Measurements from ENCODE around the gene CCDC85C. TPM values are rescaled to one million over a fixed set of nuclear protein-coding genes. Genes with fewer than 3 reads are reported as not detected.

CCDC85C gene
- total and polyA plus RNA-seq, 2 experiments from 2014 or later = 4.5 to 24.9 TPM

DNA sequence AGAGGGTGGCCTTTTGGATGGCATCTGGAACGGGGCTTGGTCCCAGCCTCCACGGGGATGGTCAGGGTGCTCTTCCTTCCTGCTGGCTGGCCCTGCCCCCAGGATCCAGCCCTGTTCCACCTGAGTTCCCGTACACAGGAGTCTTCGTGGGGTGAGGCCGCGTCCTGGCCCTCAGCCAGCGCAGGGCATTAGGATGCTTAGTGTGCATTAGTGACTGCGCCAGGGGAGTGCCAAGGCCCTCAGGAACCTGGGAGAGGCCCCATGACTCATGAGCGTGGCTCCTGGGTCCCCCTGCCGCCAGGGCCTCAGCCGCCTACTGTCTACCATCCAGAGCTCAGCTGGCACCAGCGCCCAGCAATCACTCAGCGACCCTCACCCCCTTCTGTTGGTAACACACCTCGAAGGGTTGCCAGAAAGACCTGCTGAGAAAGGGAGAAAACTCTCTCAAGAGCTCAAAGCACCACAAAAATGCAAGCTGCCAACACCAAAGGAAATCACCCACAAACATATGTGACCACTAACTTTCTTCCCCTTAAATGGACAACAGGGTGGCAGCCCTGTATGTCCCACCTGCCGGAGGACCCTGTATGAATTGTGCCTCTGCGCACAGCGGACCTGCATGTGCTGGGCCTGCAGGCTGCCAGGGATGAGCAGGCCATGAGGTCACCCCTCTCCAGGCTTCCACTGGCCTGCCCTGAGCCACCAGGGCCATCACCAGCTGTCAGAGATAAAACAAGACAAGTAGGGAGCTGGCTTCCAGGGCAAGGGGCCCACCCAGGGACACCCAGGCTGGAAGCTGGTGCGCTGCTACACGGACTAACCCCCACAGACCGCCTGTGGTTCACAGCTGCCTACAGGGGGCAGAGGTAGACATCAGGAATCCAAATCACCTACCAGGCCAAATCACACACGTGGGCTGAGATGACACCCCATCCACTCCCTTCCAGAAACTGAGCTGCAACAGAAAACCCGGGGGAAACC lies 28.7 kb downstream of the CCDC85C start:
- TF ChIP-seq CTCF (conservative IDR thresholded peaks at IDR 0.05; ENCODE audit: low read depth in 2 of 2) (peak; percentile 33 to 52), ZNF331 (CRISPR knock-in tag; IDR thresholded peaks at IDR 0.05; ENCODE audit: low read depth) (no peak), JUNB (IDR thresholded peaks at IDR 0.05; ENCODE audit: unreplicated experiment) (no peak)
- H3K79me2 ChIP-seq (replicated peaks; ENCODE audit: insufficient read depth) = peaks cover 45% of the 10 kb centered on the region
- H3K4me3 Mint-ChIP-seq = no peak overlapping the region; the same call in 2 of the 3 replicates
- H3K27me3 Mint-ChIP-seq (ENCODE audit: insufficient read depth, low read depth, poor library complexity) = peaks cover 15% of the 10 kb centered on the region
- peaks cover 64% of the 10 kb centered on the region for H3K4me1 ChIP-seq (ENCODE audit: insufficient read depth)
- H3K4me3 ChIP-seq = no peak overlapping the region
- H3K27ac Mint-ChIP-seq = peak overlapping the region; percentile 78
- H3K36me3 Mint-ChIP-seq (ENCODE audit: low read depth) = no peaks in the 10 kb centered on the region; the same call in 2 of the 3 replicates
- no peaks in the 10 kb centered on the region; the same call in 1 of the 2 replicates for H4K20me1 ChIP-seq (replicated peaks; ENCODE audit: insufficient read depth)
- H3F3A ChIP-seq (replicated peaks; ENCODE audit: low read depth) = no peaks in the 10 kb centered on the region
- peak; percentile 2; the same call in 2 of the 3 replicates for ATAC-seq
- H3K9me2 ChIP-seq (ENCODE audit: insufficient read depth) = no peaks in the 10 kb centered on the region
- no peak overlapping the region for H2AFZ ChIP-seq
- H3K27me3 ChIP-seq (ENCODE audit: insufficient read depth) = no peaks in the 10 kb centered on the region
- H3K4me1 Mint-ChIP-seq = peaks cover 78% of the 10 kb centered on the region
- H3K4me2 ChIP-seq = peak overlapping the region; percentile 71
- no peak for DNase-seq (ENCODE audit: low spot score)
- H3K36me3 ChIP-seq (ENCODE audit: insufficient read depth) = no peaks in the 10 kb centered on the region
- H3K9me3 Mint-ChIP-seq = no peaks in the 10 kb centered on the region
- peak overlapping the region; percentile 78; the same call in 1 of the 2 replicates for H3K27ac ChIP-seq (ENCODE audit: low read depth)

- Mint-ChIP-seq H3K9me3 (no peaks in the 10 kb centered on the region), H3K4me3 (peak overlapping the region; percentile 40; the same call in 2 of the 3 replicates), H3K4me1 (peaks cover 82% of the 10 kb centered on the region), H3K27me3 (ENCODE audit: insufficient read depth, low read depth, poor library complexity) (peaks cover 20% of the 10 kb centered on the region), H3K36me3 (ENCODE audit: low read depth) (no peaks in the 10 kb centered on the region; the same call in 2 of the 3 replicates), H3K27ac (peak overlapping the region; percentile 6; the same call in 1 of the 2 replicates)
- Histone ChIP-seq H3K27me3 (ENCODE audit: insufficient read depth) (no peaks in the 10 kb centered on the region), H3K4me2 (peak overlapping the region; percentile 71), H3K4me3 (peak overlapping the region; percentile 27; the same call in 1 of the 2 replicates), H2AFZ (no peak overlapping the region), H3K79me2 (replicated peaks; ENCODE audit: insufficient read depth) (peaks cover 49% of the 10 kb centered on the region), H3K9me2 (ENCODE audit: insufficient read depth) (no peaks in the 10 kb centered on the region), H3K36me3 (ENCODE audit: insufficient read depth) (no peaks in the 10 kb centered on the region), H3K4me1 (ENCODE audit: insufficient read depth) (peaks cover 62% of the 10 kb centered on the region), H3F3A (replicated peaks; ENCODE audit: low read depth) (no peaks in the 10 kb centered on the region), H3K27ac (ENCODE audit: low read depth) (peak overlapping the region; percentile 78), H4K20me1 (replicated peaks; ENCODE audit: insufficient read depth) (peaks cover 4% of the 10 kb centered on the region; the same call in 1 of the 2 replicates)
- TF ChIP-seq JUNB (IDR thresholded peaks at IDR 0.05; ENCODE audit: unreplicated experiment) (no peak), EZH2phosphoT487 (IDR thresholded peaks at IDR 0.05; ENCODE audit: unreplicated experiment) (no peak)
- ATAC-seq (peak; percentile 69), DNase-seq (ENCODE audit: low spot score) (peak; percentile 84)
These were observed 29.7 kb downstream of the CCDC85C start for GRCh38 chr14:99574099-99574880.
